ENCODE data around the gene CTTNBP2.

CTTNBP2 gene

DNA sequence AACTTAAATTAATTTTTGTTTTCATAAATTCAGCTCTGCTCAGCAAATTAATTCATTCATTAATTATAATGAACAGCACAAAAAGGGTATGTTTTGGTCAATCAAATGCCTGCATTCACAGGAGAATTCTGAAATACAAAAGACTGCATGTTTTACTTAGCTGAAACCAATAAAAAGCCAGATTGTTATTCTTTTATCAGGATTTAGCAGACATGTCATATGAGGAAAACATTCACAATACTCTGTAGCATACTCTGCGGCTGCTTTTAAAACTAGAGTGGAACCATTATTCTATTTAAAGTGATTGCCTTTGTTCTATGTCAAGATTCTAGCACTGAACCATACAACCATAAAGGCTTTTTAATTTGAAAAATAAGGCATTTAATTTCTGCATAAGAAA lies 19.1 kb downstream of the CTTNBP2 start:
- H3K27me3 ChIP-seq (ENCODE audit: low read length) = no peaks in the 10 kb centered on the region
- no peaks in the 10 kb centered on the region for H3K36me3 ChIP-seq (ENCODE audit: low read length)
- H3K9me2 ChIP-seq (replicated peaks; ENCODE audit: insufficient read depth, low read length) = no peaks in the 10 kb centered on the region
- H2AFZ ChIP-seq (ENCODE audit: low read depth, low read length, severe bottlenecking) = no peak overlapping the region
- no peak overlapping the region for H3K27ac ChIP-seq (ENCODE audit: low read depth, low read length)
- H3F3A ChIP-seq (ENCODE audit: insufficient read depth) = no peaks in the 10 kb centered on the region
- H3K4me3 ChIP-seq (ENCODE audit: insufficient read depth, low read length, poor library complexity, severe bottlenecking) = no peak overlapping the region
- no peaks in the 10 kb centered on the region for H3K79me2 ChIP-seq (ENCODE audit: insufficient read depth, low read length)
- H3K4me2 ChIP-seq (ENCODE audit: low read depth, low read length, poor library complexity, severe bottlenecking) = no peak overlapping the region
- TF ChIP-seq, protein P1, sequence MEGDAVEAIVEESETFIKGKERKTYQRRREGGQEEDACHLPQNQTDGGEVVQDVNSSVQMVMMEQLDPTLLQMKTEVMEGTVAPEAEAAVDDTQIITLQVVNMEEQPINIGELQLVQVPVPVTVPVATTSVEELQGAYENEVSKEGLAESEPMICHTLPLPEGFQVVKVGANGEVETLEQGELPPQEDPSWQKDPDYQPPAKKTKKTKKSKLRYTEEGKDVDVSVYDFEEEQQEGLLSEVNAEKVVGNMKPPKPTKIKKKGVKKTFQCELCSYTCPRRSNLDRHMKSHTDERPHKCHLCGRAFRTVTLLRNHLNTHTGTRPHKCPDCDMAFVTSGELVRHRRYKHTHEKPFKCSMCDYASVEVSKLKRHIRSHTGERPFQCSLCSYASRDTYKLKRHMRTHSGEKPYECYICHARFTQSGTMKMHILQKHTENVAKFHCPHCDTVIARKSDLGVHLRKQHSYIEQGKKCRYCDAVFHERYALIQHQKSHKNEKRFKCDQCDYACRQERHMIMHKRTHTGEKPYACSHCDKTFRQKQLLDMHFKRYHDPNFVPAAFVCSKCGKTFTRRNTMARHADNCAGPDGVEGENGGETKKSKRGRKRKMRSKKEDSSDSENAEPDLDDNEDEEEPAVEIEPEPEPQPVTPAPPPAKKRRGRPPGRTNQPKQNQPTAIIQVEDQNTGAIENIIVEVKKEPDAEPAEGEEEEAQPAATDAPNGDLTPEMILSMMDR (IDR thresholded peaks at IDR 0.05; ENCODE audit: insufficient read depth, low read length, poor library complexity, severe bottlenecking) = no peak
- TF ChIP-seq EZH2phosphoT487 (conservative IDR thresholded peaks at IDR 0.05; ENCODE audit: low read length) = no peak
- no peaks in the 10 kb centered on the region for H4K20me1 ChIP-seq (ENCODE audit: low read depth, low read length)
- H3K9ac ChIP-seq (ENCODE audit: low read length) = no peak overlapping the region
- no peaks in the 10 kb centered on the region for H3K9me3 ChIP-seq (ENCODE audit: insufficient read depth, low read length)

DNA sequence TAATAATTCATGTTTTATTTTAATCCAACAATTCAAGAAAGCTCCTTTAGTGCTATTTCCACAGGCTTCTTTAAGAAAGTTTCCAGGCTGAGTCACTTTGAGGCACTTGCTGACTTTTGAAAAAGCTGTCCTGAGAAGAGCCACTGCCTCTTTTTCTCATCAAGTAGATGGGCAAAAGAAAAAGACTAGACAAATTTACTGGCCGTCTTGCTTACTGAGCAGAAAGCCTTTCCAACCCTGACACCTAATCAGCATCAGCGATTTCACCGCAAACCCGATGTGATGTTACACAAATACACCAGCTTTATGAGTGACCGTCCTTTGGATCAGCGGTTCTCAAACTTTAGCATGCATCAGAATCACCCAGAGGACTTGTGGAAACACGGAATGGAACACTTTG lies 24.3 kb downstream of the CTTNBP2 start:
- H3K4me3 ChIP-seq (ENCODE audit: insufficient read depth, low read length, poor library complexity, severe bottlenecking) = no peak overlapping the region
- H3K9me3 ChIP-seq (ENCODE audit: insufficient read depth, low read length) = no peaks in the 10 kb centered on the region
- H3K27me3 ChIP-seq (ENCODE audit: low read length) = 0 out of 2 replicates have a peak, but pooled peaks cover 2% of the 10 kb centered on the region
- no peaks in the 10 kb centered on the region for H3K79me2 ChIP-seq (ENCODE audit: insufficient read depth, low read length)
- no peak overlapping the region for H3K9ac ChIP-seq (ENCODE audit: low read length)
- no peaks in the 10 kb centered on the region for H4K20me1 ChIP-seq (ENCODE audit: low read depth, low read length)
- TF ChIP-seq, protein P1 (IDR thresholded peaks at IDR 0.05; ENCODE audit: insufficient read depth, low read length, poor library complexity, severe bottlenecking) = no peak
- no peak for TF ChIP-seq EZH2phosphoT487 (conservative IDR thresholded peaks at IDR 0.05; ENCODE audit: low read length)
- no peak overlapping the region for H3K27ac ChIP-seq (ENCODE audit: low read depth, low read length)
- H3F3A ChIP-seq (ENCODE audit: insufficient read depth) = no peaks in the 10 kb centered on the region
- no peak overlapping the region for H3K4me2 ChIP-seq (ENCODE audit: low read depth, low read length, poor library complexity, severe bottlenecking)
- H3K36me3 ChIP-seq (ENCODE audit: low read length) = no peaks in the 10 kb centered on the region
- no peaks in the 10 kb centered on the region for H3K9me2 ChIP-seq (replicated peaks; ENCODE audit: insufficient read depth, low read length)
- no peak overlapping the region for H2AFZ ChIP-seq (ENCODE audit: low read depth, low read length, severe bottlenecking)

DNA sequence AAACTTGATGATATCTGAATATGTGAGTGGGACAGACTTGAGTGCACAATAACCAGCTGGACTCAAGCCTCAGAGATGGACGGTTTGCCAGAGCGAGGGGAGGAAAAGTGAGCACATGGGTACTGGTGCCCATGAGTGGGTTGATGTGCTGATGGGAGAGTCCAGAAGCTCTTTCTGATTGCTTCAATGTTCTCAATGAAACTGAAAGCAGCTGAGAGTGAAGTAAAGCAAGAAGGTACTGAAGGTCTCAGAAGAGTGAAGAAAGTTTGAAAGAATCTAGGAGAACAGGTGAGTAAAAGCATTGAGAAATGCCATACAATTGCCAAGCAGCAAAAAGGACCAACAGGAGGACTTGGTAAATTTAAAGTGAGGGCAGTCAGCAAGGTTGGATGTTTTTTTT lies 28.6 kb downstream of the CTTNBP2 start:
- no peaks in the 10 kb centered on the region for H3K36me3 ChIP-seq (ENCODE audit: low read length)
- no peaks in the 10 kb centered on the region for H3K9me3 ChIP-seq (ENCODE audit: insufficient read depth, low read length)
- no peaks in the 10 kb centered on the region for H4K20me1 ChIP-seq (ENCODE audit: low read depth, low read length)
- H3K27me3 ChIP-seq (ENCODE audit: low read length) = 0 out of 2 replicates have a peak, but pooled peaks cover 2% of the 10 kb centered on the region
- TF ChIP-seq, protein P1 (IDR thresholded peaks at IDR 0.05; ENCODE audit: insufficient read depth, low read length, poor library complexity, severe bottlenecking) = no peak
- no peak for TF ChIP-seq EZH2phosphoT487 (conservative IDR thresholded peaks at IDR 0.05; ENCODE audit: low read length)
- H3K9ac ChIP-seq (ENCODE audit: low read length) = no peak overlapping the region
- H3K4me3 ChIP-seq (ENCODE audit: insufficient read depth, low read length, poor library complexity, severe bottlenecking) = no peak overlapping the region
- H3K4me2 ChIP-seq (ENCODE audit: low read depth, low read length, poor library complexity, severe bottlenecking) = no peak overlapping the region
- no peak overlapping the region for H3K27ac ChIP-seq (ENCODE audit: low read depth, low read length)
- no peaks in the 10 kb centered on the region for H3F3A ChIP-seq (ENCODE audit: insufficient read depth)
- no peaks in the 10 kb centered on the region for H3K79me2 ChIP-seq (ENCODE audit: insufficient read depth, low read length)
- no peak overlapping the region for H2AFZ ChIP-seq (ENCODE audit: low read depth, low read length, severe bottlenecking)
- no peaks in the 10 kb centered on the region for H3K9me2 ChIP-seq (replicated peaks; ENCODE audit: insufficient read depth, low read length)
